GM06990 (cell line): Measurements from ENCODE around the gene TRIB2.
"Not testable (repeated sequence)": the region's sequence is repeated elsewhere in the genome, so short reads cannot be mapped to it uniquely, and the experiment has no call there.

ENCODE experiments used
- DNase-seq: peaks from one replicate; pipeline ENCODE4 v3.0.0-alpha.2; 2011; ENCODE audit not compliant: insufficient read length; ENCODE audit errors: extremely low read depth
- H3K27me3 ChIP-seq: replicated peaks from 2 replicates; pipeline ENCODE4 v1.6.0; 2011; ENCODE audit warnings: low read length; ENCODE audit not compliant: control insufficient read depth, insufficient read depth
- H3K36me3 ChIP-seq: 2 replicates; pipeline ENCODE4 v1.5.1; 2011; ENCODE audit warnings: low read length; ENCODE audit not compliant: control insufficient read depth, insufficient read depth
- H3K4me3 ChIP-seq: replicated peaks from 2 replicates; pipeline ENCODE4 v1.5.1; 2011; ENCODE audit warnings: low read depth, mild to moderate bottlenecking, control low read depth, low read length
- TF ChIP-seq, protein P1 (sequence below): IDR thresholded peaks from 2 replicates; pipeline ENCODE4 v1.5.1; 2011; ENCODE audit warnings: low read length, control low read depth, mild to moderate bottlenecking, inconsistent platforms; ENCODE audit not compliant: insufficient read depth, poor library complexity, severe bottlenecking

The TRIB2 gene

DNA sequence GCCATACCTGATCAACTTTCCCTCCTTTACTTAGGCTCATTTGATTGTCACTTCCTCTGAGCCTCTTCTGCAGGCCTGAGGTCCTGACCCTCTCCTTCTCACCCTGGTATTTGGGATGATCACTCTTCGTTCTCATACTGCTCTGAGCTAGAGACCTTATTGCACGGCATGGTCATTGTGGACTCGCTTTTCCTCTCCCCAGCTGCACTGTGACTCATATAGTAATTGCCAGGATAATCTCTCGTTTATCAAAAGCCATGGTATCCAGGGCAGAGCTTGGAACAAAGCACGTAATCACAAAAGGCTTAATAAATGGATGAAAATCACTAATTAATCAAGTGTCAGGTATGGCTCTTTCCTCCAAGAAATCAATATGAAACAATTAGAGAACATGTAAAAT lies 40.9 kb upstream of the TRIB2 start:
- no peak overlapping the region for H3K4me3 ChIP-seq
- H3K36me3 ChIP-seq, result no peaks in the 10 kb centered on the region
- DNase-seq, result no peak
- TF ChIP-seq, protein P1, sequence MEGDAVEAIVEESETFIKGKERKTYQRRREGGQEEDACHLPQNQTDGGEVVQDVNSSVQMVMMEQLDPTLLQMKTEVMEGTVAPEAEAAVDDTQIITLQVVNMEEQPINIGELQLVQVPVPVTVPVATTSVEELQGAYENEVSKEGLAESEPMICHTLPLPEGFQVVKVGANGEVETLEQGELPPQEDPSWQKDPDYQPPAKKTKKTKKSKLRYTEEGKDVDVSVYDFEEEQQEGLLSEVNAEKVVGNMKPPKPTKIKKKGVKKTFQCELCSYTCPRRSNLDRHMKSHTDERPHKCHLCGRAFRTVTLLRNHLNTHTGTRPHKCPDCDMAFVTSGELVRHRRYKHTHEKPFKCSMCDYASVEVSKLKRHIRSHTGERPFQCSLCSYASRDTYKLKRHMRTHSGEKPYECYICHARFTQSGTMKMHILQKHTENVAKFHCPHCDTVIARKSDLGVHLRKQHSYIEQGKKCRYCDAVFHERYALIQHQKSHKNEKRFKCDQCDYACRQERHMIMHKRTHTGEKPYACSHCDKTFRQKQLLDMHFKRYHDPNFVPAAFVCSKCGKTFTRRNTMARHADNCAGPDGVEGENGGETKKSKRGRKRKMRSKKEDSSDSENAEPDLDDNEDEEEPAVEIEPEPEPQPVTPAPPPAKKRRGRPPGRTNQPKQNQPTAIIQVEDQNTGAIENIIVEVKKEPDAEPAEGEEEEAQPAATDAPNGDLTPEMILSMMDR, result no peak
- H3K27me3 ChIP-seq, result no peaks in the 10 kb centered on the region; the same call in none of the 2 replicates

- H3K4me3 ChIP-seq, result no peak overlapping the region
- TF ChIP-seq, protein P1, result no peak
- no peak for DNase-seq
Observed at GRCh38 chr2:12676771-12677170, 40.0 kb upstream of the TRIB2 start.

DNA sequence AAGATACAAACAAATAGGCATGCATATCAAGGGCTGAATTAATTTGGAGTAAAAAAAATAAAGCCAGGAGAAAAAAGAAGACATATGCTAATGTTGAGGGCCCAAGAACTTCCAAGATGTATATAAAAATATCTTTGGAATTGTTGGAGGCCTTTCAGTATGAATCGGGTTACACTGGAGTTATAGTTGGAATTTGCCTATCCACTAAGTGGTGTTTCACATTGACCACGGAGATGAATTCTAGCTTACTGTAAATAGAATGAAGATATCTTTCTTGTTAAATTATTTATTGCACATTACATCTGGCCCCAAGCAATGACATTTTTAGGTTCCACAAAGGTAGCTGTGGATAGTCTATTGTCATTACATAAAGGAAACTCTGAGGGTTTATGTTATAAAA lies 38.5 kb upstream of the TRIB2 start:
- no peaks in the 10 kb centered on the region for H3K36me3 ChIP-seq
- no peaks in the 10 kb centered on the region; the same call in none of the 2 replicates for H3K27me3 ChIP-seq
- H3K4me3 ChIP-seq, result no peak overlapping the region
- TF ChIP-seq, protein P1, result no peak
- no peak for DNase-seq

More at GRCh38 chr2:12676771-12677170, 40.0 kb upstream of the TRIB2 start:
- H3K27me3 ChIP-seq, result no peaks in the 10 kb centered on the region; the same call in none of the 2 replicates
- H3K36me3 ChIP-seq, result no peaks in the 10 kb centered on the region

DNA sequence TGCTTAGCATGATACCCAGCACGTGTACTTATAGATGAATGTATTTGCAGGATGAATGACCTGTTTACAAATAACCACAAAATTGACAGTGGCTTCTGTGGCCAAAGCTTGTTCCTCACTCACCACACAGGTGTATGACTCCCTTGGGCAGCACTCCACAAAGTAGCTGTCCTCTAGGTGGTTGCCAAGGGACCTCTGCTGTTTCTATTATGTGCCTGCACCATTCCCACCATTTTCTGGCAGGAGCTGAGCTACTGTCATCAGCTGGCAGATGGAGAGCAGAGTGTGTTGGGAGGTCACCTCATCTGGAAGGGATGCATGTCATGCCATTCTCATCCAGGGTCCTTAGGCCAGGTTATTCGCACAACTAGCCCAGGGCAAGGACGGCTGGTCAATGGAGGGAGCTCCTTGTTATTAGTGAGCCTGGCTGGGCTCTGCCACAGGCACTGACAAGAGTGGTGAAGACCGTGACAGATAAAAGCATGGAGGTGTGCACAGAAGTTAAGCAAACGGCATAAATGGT lies 37.1 kb upstream of the TRIB2 start:
- Histone ChIP-seq H3K36me3 (no peaks in the 10 kb centered on the region), H3K27me3 (no peaks in the 10 kb centered on the region), H3K4me3 (no peak overlapping the region)
- DNase-seq, result no peak
- TF ChIP-seq, protein P1, result no peak

- DNase-seq, H3K27me3 ChIP-seq, H3K36me3 ChIP-seq, H3K4me3 ChIP-seq: not testable (repeated sequence)
Observed at GRCh38 chr2:12680115-12680514, 36.6 kb upstream of the TRIB2 start.

GRCh38 chr2:12682017-12682416 lies 34.7 kb upstream of the TRIB2 start:
- Histone ChIP-seq H3K27me3 (no peaks in the 10 kb centered on the region; the same call in 1 of the 2 replicates), H3K36me3 (no peaks in the 10 kb centered on the region), H3K4me3 (no peak overlapping the region)
- DNase-seq, result no peak
- TF ChIP-seq, protein P1, result no peak
